GM19099 (cell line): ENCODE results near the gene PELI2.

Experiments used
- POLR2A ChIP-seq: IDR thresholded peaks from 3 replicates; pipeline ENCODE4 v1.6.1; 2011; ENCODE audit warnings: low read depth; ENCODE audit not compliant: insufficient read length; ENCODE audit errors: extremely low read depth

PELI2 gene

DNA sequence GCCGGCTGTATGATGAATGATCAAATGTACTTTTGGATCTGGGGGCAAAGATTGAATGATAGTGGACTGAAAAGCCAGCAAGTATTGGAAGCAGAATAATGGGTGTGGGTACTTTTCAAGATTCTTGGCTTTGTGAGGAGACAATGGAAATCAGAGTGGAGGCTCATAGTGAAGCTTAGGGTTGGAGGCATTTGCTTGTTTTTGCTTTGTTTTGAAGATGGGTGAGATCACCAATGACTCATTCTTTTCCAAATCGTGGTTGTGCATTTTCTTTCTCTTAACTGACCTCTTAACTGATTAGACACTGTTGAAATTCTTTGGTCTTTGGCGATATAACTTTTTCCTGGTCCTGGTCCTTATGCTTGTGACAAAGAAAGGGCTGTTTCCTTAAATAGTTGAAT, 54.4 kb downstream of the PELI2 start:
- no peak for TF ChIP-seq POLR2A

GRCh38 chr14:56173365-56173922, 55.2 kb downstream of the PELI2 start:
- no peak for TF ChIP-seq POLR2A

DNA sequence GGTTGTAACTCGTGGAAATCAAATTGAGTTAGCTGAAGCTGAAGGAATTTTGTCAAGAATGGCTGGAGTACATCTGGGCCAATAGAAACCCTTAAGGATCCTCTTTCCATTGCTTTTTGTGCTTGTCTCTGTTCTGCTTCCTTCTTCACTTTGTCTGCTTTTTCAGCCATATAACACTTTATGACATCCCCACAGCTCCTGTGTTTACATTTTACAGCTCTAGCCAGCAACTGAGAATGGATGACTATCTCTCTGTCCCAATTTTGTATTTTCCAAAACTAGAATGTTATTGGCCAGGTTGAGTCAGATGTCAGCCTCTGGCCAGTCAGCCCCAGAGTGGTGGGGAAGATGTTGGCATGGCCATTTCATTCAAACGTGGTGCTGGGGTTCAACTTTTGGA, 57.6 kb downstream of the PELI2 start:
- TF ChIP-seq POLR2A = no peak

DNA sequence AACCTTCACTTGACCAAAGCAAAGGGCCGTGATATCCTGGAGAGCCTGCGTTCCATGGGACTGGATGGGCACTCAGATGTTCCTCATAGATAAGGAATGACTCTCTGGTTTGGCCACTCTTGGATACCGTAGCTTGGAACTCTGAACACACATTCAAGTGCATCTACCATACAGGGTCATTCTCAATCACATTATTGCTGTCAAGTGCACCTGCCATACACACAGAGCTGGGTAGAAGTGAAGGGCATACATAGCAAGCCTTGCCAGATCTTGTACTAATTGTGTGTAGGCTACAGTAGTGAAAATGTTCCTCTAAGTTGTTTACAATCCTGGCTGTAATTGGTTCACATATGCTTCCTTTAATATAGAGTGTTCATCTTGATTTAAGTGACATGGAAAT, 58.3 kb downstream of the PELI2 start:
- TF ChIP-seq POLR2A = no peak

DNA sequence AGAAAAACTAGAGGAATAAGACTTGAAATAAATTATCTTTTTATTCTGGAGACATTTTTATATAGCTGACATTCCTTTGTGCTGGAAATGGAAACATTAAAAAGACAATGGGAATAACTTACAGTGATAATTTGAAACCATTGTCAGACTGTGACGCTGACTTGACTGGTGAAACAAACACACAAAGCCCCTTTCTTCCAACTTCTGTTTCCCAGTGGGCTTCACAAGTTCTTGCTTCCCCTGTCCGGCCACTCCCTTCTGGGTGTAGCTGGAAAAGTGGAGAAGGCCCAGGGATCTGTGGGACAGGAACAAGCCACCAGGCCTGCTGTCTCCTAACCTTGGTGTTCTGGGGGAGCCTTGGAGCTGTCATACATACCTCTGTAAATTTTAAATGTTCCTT, 58.8 kb downstream of the PELI2 start:
- no peak for TF ChIP-seq POLR2A

DNA sequence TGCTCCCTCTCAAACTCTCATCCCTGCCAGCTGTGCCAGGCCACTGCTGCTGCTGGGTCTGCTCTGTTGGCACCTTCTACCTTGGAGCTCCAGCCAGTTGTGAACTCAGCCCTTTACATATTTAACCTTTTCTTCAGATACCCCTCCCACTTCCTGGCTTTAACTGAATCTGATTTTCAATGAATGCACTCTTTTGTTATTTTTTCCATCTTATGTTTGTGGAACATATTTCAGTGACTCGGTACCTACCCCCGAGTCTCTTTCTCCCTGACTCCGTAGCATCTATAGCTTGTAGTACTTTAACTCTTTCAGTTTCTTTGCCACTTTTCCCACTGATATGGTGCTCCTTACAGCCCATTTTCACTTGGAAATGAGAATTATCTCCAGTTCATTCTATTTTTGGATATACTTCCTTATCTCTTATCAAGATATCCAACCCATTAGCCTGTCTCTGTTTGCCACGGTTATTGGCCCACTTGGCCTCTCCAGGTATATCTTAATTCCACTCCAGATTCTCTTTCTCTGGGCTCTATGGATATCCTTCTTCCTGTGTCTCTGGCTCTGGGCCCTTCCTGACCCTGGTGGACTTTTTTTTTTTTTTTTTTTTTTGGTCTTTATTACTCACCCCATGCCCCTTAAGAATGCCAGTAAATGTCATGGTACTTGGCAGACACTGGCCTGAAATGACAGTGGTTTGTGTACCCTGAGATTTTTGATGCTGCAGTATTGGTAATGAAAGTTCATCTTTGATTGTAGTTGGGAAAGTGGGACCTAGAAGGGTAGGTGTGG, 62.7 kb downstream of the PELI2 start:
- no peak for TF ChIP-seq POLR2A

GRCh38 chr14:56181681-56182085, 63.5 kb downstream of the PELI2 start:
- TF ChIP-seq POLR2A = no peak

DNA sequence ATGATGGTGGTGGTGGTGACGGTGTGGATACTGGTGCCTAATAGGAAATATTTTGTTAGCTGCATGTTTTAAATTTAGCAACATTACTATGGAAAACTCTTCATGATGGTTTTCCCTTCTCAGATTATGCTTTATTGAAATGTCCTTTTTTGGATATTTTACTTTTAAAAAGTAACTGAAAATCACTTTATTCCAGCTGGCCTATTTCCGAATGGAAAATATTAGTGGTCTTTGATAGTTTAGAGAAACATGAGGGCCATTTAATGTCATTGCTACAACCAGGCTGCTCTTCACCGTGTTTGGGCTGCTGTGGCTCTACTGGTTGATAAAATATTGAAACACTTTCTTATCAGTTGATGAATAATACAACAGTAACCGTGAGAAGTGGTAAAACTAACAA, 64.2 kb downstream of the PELI2 start:
- TF ChIP-seq POLR2A = no peak

DNA sequence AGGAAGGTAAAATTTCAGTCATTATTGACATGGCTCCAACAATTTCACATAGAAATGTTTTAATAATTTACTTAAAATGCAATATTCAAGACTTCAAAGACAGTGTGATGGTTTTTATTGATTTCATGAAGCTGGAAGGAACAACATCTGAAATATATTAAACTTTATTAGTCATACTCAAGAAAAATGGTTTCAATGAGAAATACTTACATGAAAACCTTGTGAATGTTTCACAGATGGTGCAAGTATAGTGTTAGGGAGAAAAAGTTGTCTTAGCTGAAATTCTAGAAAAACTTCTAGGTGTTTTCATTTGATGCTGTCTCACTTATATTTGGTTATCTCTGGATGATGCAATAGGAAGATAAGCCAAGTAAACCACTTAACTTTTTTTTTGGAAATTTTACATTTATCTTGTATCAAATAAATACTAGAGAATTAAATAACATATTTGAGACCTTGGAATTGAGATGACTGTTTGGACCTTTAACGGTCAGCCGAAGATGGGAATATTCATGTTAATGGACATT, 65.5 kb downstream of the PELI2 start:
- no peak for TF ChIP-seq POLR2A

GRCh38 chr14:56185992-56186391, 67.8 kb downstream of the PELI2 start:
- TF ChIP-seq POLR2A = no peak

DNA sequence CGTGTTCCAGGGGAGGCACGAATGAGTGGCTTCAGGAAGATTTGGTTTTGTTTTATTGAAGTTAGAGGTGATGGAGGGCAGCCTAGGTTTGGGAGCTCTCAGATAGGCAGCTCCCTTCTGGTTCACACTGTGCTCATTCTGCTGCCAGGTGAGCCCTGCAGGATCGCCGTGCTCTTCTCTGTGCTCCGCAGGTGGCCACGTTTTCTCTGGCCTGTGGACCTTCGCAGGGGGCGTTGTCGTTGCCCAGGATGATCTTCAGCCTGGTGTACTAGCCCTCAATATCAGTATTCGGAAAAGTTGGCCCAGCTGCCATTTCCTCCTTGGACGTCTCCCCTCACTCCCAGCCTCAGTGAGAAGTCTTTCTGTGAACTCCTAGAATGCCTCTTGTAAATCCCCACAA, 69.5 kb downstream of the PELI2 start:
- no peak for TF ChIP-seq POLR2A

DNA sequence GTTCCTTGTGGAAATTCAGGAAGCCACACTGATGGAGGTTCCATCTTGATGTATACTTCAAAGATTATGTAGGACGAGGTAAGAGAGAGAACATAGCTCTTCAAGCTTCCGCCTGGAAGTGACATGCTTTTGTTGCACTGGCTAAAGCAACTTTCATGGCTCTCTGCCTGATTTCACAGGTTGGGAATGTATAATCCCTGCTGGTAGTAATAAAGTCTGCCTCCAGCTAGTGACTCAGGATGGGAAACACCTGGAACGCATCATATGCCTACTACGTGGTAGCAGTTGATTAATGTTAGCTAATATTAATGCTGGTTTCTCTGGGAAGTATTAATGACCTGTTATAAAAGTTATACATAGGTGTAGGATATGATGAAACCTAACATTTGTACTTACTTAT, 71.1 kb downstream of the PELI2 start:
- TF ChIP-seq POLR2A = no peak

DNA sequence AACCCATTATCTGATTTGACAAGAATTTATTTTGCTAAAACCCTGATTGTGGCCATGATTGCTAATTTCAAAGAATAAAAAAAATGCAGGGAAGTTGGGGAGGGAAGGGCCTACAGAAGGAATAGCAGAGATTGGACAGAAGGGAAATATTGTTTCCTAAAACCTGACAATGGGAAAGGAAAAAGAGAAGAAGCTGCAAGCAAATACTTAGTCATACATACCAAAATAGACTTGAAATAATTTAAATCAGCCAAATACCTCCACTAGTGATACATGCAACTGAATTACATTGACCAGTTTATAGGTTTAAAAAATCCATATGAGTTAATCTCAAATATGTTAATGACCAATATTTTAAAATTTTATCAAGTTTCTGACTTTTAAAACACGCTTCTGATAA, 75.1 kb downstream of the PELI2 start:
- TF ChIP-seq POLR2A = no peak

GRCh38 chr14:56194042-56194441, 75.8 kb downstream of the PELI2 start:
- no peak for TF ChIP-seq POLR2A

DNA sequence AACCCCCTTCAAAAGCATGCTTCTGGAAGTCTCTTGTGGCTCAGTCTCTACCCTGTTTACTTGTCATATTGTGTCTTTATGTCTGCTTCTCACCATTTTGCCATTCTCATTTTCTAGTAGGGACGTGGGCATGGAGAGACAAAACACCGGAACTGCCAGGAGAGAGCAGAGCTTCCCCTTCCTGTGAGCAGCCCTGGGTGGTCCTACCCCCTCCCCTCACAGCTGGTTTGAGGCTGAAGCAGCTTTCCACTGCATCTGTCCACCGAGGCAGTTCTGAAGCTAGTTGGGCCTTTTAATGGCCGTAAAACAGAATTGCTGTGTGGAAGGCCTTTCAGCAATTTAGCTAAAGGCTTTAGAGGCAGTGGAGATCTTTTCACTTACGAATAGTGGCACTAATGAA, 77.0 kb downstream of the PELI2 start:
- no peak for TF ChIP-seq POLR2A

DNA sequence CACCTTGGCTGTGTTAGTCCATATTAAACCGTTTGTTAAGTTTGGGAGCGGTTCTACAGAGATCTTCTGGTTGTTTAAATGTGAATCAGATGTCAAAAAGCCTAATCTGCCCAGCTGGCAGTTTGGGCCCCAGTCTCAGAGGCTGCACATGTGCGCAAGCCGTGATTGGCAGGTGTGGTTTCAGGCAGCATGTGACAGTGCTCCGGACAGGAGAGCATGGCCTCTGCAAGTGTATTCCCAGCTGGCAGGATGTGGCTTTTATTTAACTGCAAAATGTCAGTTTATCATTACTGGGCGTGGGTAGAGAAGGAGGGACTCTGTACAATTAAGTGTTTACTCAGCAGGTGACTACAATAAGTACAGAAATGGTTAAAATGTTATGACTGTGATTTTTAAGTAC, 77.5 kb downstream of the PELI2 start:
- TF ChIP-seq POLR2A = no peak
